ENCODE measurements around the gene ABHD17A. TPM values are rescaled to one million over a fixed set of nuclear protein-coding genes. Genes with fewer than 3 reads are reported as not detected.

The ABHD17A gene
- total and polyA plus RNA-seq, 2 of the 8 experiments (the other 6 are each of a cell fraction or from before 2014, with no cell fraction given): 41.2 to 87.4 TPM

- TF ChIP-seq KDM4A (IDR thresholded peaks at IDR 0.05; ENCODE audit: low read depth, low read length, severe bottlenecking) (no peak), BACH1 (IDR thresholded peaks at IDR 0.05; ENCODE audit: low read length) (no peak), SP1 (IDR thresholded peaks at IDR 0.05; ENCODE audit: low read depth, low read length) (no peak), RBBP5 (IDR thresholded peaks at IDR 0.05; ENCODE audit: borderline replicate concordance, low read depth, low read length) (no peak), POLR2A (IDR thresholded peaks at IDR 0.05; ENCODE audit: control extremely low read depth in 1 of 2, low read depth in 2 of 2, low read length in 2 of 2) (no peak)
Observed at GRCh38 chr19:1858412-1859081, 26.7 kb downstream of the ABHD17A start (continued).
